ENCODE results near the gene LRRC7.
A peak's percentile ranks its signal among the peaks of the same experiment; 100 is the strongest.
"Not testable (repeated sequence)": the region's sequence is repeated elsewhere in the genome, so short reads cannot be mapped to it uniquely, and the experiment has no call there.

LRRC7 gene

DNA sequence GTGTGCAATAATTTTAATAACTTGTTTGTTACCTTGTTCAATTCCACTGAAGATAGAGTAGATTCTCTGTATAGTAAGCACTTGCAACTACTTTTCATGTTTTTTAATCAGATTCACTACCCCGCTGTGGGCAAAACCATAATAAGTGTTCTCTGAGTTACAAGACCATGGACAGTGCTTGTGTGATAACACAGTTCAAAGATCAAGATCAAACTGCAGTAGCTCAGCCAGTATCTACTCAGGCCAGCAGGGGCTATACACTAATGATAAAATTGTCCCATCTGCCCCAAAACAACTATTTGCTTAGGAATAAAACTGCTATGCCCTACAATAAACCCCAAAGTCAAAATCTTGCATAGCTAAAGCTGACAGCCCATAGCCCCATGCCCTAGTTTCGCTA, 129.6 kb downstream of the LRRC7 start:
- DNase-seq (ENCODE audit: low spot score) = no peak

DNA sequence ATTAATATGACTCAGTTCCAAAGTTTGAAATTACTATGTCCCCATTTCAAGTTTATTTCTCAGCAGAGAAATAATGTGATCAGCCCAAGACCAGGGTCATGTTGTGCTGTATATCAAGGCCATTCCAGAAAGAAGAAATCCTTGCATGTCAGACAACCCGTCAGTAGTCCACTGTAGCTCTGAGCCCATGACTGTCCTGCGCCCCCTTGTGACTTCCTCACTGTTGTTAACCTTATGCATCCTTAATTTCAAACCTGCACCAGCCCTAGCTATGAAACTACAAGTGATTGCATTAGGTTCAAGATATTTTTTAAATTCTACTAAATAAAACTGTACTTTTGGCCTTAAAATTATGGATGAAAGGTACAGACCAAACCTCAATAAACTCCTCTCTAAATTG, 133.0 kb downstream of the LRRC7 start:
- DNase-seq (ENCODE audit: low spot score) = no peak

DNA sequence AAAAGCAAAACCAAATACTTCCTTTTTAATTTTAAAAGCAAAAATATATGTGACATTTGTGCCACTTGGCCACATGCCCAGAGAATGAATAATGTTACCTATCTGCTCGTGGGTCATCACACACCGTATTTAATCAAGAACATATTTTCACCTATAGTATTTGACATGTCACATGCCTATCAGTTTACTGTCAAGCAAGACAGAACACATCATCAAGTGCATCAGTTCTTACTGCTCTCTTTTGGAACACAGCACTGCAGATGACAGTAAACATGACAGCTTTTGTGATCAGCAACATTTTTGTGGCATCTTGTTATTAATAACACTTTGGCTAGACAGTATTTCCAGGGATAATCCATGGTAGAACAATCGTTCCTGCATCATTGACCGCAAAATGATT, 134.4 kb downstream of the LRRC7 start:
- DNase-seq (ENCODE audit: low spot score) = no peak

DNA sequence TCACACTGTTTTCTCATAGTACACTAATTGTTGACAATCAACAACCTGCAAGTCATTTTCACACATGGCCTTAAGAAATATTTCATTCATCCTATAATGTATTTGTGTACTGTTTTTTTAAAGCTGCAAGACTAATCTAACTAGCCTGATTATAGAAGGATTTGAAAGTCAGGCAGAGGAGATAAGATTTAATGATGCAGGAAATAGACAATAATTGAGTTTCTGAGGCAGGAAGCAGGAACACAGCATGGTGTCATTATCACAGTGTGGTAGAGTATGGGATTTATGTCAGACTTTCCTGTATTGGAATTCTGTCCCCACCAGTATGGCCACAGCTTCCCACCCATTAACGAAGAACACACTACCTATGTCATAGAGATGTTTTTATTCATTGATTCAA, 138.8 kb downstream of the LRRC7 start:
- DNase-seq (ENCODE audit: low spot score) = no peak

DNA sequence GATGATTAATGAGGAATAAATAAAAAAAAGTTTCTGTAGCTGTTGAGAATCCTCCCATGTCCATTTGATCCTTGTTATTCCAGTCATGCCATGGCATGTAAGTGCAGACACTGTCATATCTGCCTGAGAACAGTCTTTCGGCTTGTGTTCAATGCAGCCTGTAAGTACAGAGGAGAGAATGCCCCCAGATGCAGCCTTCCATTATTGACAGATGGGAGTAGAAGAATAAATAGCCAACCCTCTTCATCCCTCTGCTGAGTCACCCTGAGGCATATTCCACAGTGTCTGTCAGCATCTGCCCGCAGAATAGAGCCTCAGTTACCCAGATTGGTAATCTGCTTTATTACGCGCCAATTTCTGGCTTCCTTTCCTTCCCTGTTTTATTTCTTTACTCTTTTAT, 139.4 kb downstream of the LRRC7 start:
- DNase-seq (ENCODE audit: low spot score) = no peak

DNA sequence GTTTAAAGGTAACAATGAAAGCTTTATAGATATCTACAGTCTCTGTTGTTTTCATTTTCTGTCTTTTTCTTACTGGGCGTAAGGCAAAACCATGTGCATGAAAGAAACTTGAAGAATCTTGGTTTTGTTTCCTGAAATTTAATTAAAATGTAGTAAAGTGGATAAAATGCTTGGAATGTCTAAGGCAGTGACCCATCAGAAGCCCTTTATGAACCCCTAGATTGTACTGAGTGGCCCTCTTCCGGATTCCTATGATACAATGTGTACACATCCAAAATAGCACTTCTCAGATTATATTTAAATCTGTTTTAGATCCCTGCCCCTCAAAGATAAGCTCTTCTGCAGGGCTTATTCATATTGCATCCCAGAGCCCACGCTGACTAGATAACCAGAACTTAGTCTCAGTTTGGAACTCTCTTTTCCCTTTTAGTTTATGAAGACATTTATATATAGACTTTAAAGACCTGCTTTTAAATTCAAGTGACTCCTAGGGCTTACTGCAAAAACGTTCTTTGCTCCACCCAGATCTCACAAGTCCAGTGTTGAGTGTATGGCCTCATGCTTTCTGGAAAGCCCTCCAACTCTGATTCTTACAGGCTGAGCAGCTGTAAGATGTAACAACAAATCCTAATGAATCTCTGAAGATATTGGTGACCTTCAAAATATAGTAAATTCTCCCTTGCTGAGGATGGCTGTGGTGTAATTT, 142.9 kb downstream of the LRRC7 start:
- no peak for DNase-seq (ENCODE audit: low spot score)

DNA sequence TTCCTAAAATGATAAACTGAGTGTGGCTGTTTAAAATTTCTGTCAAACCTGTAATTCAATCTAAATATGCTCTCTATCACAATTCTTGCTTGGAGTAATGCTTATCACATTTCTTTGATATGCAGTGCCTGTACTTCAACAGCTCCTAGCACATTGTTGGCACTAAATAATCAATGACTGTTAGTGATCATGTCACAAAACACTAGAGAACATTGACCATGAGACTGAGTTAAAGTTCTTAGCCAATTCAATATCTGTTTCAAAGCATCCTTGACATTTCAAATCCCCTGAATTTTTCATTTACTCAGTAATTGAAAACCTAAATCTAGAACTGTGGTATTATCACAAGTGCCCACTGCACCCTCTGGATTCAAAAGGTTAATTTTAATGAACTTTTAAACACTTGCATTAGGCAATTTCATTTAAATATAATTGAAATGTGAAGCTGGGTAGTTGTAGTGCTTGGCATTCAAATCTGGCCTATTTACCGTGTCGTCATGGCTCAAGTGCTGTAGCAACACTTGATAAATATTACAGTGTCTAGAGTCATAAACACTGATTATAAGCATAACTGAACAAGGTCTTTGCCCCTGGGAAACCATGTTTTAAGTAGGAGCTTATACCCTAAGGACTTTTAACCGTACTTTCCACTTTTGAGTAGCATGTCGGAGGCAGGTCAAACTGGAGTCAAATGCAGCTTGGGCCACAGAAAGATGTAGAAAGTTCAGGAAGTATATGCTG, 143.6 kb downstream of the LRRC7 start:
- DNase-seq (ENCODE audit: low spot score) = no peak

DNA sequence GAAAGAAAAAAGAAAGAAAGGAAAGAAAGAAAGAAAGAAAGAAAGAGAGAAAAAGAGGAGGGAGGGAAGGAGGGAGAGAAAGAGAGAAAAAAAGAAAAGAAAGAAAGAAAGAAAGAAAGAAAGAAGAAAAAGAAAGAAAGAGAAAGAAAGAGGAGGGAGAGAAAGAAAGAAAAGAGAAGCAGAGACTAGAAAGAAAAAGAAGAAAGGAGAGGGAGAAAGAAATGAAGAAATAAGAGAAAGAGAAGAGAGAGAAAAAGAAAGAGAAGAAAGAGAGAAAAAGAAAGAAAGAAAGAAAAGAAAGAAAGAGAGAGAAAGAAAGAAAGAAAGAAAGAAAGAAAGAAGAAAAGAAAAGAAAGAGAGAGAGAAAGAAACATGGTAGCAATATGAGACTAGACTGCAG, 150.1 kb downstream of the LRRC7 start:
- not testable (repeated sequence) for DNase-seq (ENCODE audit: low spot score)

DNA sequence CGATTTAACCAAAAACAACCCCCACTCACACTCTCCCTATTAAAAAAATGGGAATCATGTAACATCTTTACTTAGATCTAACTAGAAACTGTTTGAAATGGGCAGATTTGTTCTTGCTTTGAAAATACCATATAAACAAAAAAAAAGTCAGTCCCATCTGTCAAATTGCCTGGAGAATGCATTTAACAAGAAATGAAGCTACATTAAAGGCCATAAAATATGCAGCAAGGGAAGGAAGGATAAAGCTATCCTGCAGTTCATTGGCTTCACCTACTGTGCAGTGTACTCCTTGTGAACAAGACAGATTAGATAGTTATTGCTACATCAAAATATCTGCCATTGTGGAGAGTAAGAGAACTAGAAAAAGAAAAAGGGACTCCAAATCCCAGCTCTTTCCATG, 160.5 kb downstream of the LRRC7 start:
- DNase-seq (ENCODE audit: low spot score) = no peak

DNA sequence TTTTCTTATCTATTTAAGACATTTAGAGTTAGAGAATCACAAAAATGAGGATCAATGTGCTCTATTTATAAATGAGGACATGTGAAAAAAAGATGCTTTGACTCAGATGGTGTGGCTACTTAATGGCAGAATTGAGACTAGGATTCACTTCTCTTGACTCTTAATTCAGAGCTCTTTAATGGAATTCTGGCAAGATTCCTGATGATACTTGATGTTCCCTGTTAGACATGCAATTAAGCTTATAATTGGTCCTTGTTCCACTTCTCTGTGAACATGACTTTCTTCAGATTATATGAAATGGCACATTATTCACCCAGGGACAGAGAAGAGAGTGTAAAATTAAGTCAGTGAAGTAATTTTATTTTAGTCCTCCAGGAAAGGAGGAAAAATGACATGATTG, 165.3 kb downstream of the LRRC7 start:
- no peak for DNase-seq (ENCODE audit: low spot score)

DNA sequence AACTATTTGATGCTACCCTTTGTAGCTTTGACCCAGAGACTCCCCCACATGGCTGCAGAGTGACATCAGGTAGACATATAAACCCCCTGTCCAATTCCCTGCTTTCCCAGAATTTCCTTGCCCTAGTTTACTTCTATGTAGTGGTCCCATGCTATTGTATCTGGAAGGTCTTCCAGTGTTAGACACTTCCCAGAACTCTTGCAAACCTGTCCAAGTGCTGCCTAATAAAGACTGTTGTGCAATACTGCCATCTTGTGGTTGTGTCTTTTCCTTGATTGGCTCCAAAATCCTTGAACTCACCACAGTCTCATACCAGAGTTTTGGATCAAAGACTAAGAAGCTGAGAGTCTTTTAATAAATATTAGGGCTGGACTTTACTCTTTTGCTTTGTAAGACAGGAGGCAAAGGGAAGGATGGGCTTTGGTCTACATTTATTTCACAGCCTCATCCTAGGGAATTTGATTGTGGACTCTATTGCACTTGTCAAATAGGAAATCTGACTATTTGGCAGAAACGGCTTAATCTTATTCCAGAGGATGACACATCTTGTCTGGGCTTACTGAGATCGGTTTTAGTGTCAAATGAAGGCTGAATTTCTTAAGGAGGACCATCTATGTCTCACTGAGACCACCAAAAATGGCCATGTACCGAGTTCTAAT, 169.9 kb downstream of the LRRC7 start:
- peak; percentile 60 for DNase-seq (ENCODE audit: low spot score)

DNA sequence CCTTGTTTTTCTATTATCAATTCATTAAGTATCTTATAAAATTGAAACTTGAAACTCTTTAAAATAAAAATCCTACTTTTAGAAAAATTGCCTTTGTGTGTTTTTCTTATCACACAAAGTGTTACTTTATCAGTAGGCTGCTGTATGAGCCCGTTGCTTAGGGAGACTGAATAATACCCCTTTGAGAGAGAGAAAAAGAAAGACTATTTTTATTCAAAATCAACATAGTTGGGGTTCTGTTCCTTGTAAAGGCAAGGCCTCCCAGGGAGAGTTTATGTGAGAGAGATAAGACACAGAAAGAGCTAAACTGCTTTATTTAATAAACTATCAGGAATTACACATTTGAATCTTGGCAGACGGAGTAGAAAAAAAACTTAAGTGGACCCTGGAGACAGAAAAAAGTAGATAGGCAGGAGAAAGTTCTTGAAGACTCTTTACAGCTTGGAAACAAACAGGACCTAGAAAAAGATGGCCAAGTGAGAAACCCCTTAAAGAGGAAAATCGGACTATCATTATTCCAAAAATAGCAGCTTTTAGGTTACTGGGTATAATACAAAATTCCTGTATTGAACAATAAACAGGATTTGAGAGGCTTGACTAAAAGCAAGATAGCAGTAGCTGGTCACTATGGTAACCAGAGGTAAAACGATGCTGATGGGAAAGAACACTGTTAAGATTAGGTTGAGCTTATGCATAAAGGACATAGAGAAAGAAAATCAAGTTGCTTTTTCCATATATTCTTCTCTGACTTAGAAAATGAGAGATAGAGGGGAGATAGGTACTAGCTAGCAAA, 170.9 kb downstream of the LRRC7 start:
- DNase-seq (ENCODE audit: low spot score) = no peak

DNA sequence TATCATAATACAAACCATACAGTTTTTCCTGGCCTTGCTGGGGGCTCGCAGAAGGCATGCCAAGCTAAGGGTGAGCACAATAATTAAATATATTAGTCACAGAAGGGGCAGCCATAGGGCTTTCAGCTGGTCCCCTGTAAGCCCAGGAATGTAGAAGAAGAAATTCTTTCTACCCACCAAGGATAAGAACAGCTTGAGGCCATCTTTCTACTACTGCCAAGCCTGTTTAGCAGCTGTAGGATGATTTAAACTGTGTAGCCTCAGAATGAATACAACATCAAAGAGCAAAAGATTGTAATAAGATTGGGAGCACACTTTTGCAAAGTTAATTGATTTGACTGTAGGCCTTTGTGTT, 171.5 kb downstream of the LRRC7 start:
- no peak for DNase-seq (ENCODE audit: low spot score)

DNA sequence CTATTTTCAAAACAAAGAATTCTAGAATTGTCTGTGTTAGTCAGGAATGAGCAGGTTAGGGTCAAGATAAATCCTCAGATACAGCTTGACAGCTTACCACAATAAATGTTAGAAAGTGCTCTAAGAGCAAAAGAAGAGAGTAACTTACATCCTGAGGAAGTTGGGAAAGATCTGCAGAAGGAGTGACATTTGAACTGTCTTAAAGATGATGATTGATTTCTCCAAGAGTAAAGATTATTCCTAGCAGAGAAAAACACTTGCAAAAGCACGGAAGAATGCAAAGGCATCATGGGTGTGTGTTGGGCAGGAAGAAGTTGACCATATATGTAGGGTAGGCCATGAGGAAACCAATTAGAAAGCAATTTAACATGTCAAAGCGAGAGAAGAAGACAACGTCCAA, 175.4 kb downstream of the LRRC7 start:
- DNase-seq (ENCODE audit: low spot score) = no peak

DNA sequence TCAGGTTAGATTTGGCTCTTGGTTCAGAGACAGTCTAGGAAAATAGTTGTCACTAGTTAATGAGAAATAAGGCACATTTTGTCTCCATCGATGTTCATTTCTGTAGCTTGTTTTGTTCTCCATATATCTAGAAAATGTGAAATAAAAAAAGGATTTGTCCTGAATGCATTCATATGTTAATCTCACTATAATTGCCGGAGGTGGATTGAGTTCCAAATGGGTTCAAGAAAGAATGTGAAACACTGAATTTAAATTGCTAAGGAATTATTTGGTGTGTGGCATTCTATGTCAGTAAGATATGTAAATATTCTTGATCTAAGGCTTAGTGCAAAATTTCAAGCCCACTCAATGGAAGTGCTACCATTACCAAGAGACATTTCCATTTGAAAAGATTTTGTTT, 176.7 kb downstream of the LRRC7 start:
- no peak for DNase-seq (ENCODE audit: low spot score)

DNA sequence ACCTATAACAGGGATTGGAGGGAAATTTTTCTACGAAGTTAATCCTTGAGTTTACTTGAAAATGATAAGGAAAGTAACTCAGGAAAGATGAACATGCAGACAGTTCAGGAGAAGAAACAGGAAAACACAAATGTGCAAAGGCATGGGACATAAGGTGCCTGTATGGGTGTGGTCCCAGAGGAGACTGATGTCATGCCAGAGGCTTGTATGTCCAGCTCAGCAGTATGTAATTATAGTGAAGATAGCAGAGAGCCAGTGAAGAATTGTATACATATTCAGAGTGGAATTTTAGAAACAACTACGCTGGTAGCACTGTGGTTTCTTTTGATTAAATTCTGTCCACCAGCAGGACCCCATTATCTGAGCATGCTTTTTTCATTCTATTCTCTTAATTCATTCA, 179.5 kb downstream of the LRRC7 start:
- no peak for DNase-seq (ENCODE audit: low spot score)

DNA sequence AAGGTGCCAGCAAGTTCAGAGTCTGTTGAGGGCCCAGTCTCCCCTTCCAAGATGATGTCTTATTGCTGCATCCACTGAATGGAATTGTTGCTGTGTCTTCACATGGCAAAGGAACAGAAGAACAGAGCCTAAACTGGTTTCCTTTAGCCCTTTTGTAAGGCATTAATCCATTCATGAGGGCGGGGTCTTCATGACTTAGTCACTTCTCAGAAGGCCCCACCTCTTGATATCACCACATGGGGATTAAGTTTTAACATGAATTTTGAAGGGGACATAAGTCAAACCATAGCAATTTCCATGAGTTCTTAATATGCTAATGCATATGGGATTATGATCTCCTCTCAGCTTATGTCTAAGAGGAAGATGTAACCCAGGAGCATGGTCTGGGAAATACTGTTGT, 182.9 kb downstream of the LRRC7 start:
- no peak for DNase-seq (ENCODE audit: low spot score)

DNA sequence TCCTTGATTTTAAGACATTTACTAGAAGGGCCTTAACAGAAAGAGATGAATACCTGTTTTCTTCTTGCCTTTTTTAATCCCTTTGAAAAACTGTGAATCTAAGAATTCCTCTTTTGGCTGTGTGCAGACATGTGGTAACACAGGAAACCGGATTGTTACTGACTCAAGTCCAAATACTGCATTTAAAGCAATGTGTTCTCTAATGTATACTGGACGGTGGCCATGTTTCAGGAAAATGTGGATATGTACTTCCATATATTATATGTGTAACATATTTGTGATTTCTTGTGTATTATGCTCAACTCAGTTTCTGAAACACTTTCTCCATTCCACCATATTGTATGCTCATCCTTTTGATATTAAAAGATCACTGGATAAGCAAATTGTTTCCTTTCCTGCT, 185.1 kb downstream of the LRRC7 start:
- no peak for DNase-seq (ENCODE audit: low spot score)

DNA sequence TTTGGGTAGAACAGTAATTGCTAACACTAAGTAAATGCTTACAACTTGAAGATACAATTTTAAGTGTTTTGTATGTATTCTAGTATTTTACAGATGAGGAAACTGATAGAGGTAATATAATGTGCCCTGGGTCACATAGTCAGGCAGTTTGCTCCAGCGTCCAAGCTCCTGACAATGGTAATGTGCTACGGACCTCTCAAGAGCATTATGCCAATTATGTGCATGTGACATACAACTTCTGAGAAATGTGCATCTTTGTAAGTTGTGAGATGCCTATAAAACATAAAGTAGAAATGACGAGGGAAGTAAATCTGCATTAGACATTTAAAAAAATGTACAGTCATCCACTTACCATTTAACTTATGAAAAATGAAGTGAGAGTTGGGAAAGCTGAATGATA, 186.8 kb downstream of the LRRC7 start:
- no peak for DNase-seq (ENCODE audit: low spot score)

DNA sequence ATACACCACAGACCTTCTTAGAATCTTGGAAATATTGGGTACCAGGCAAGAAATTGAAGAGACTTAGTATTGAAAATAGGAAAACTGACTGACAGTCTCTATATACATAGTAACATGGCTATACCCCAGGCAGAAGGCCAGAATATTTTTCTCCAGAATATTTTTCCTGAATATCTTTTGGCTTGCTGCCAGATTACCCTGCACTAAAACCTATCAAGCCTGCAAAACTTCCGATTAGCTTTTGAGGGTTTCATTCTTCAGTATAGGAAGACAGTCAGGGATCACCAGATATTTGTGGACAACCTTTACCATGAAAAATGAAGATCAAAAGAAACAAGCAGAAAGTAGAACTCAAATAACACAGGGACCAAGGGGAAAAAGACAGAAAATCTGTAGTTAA, 187.9 kb downstream of the LRRC7 start:
- DNase-seq (ENCODE audit: low spot score) = no peak

DNA sequence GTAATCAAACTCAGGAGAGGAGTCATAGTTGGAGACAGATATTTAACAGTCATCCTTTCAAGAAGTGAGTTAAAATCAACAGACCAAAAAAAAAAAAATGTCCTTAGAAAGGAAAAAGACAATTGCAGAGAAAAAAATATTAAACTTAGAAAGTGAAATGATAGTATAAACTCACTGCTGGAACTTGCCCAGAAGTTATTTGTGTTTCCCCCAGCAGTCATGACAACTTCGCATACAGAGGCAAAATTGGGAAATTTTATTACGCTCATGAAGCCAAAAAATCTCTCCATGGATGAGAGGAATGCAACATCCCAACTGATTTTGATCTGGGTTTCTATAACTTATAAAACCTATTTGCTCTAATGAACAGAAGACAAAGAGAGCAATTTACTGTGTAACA, 198.2 kb downstream of the LRRC7 start:
- DNase-seq (ENCODE audit: low spot score) = no peak

DNA sequence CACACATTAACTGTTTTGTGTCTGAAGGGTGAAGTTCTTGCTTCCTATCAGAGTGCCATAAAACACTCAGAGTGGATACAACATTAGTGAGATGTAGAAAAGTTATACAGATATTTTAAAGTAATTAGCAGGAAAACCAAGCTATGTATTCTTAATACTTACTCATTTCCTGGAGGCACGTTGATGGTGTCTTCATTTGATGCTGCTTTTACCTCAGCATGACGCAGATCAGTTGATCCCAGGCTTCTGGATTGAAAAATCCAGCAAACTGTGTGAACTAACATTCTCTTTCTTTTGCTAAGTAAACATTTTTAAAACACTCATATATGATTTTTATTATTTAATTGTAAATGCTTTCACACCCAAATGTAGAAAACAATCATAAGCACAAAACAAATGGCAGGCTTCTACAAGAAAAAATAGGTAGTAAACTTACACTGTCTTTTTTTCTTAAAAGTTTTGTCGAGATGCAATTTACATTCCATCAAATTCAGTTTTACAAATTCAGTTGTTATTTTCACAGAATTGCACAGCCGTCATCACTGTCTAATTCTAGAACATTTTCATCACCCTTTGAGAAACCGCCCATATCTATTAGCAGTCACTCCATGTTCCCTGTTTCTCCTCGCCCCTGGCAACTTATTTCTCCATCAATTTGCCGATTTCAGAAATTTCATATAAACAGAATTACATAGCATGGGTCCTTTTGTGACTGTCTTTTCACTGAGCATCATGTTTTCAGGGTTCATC, 198.9 kb downstream of the LRRC7 start:
- no peak for DNase-seq (ENCODE audit: low spot score)

All from hematopoietic multipotent progenitor cell treated with erythropoietin and hydrocortisone succinate and interleukin-3 and kit ligand, for 15 days (in vitro differentiated cells).